HepG2 (cell line): ENCODE results near the gene VARS1. TPM values are rescaled to one million over a fixed set of nuclear protein-coding genes. Genes with fewer than 3 reads are reported as not detected.
A peak's percentile ranks its signal among the peaks of the same experiment; 100 is the strongest.

Experiments
- AHR ChIP-seq: IDR thresholded peaks from 2 replicates; pipeline ENCODE4 v1.6.1; 2018; ENCODE audit warnings: missing genetic modification reagents, missing compliant biosample characterization
- BCL6 ChIP-seq: IDR thresholded peaks from 2 replicates; pipeline ENCODE4 v1.6.1; 2016; ENCODE audit warnings: missing genetic modification reagents, missing compliant biosample characterization
- FOXA1 ChIP-seq, 2 experiments: fragments of 450-650 bp in 1 of 2; sonication (generic) in 1 of 2; formaldehyde crosslinking in 1 of 2; IDR thresholded peaks; 2 replicates each; pipeline versions ENCODE4 v1.4.0 to v1.6.1; 2016 to 2020; ENCODE audit warnings: missing genetic modification reagents in 1 of 2
- HIC2 ChIP-seq: sonication (generic); formaldehyde crosslinking; IDR thresholded peaks from 2 replicates; pipeline ENCODE4 v1.9.0; 2022; ENCODE audit warnings: low read depth, missing genetic modification reagents
- HNRNPLL ChIP-seq: fragments of 200-400 bp; formaldehyde crosslinking; IDR thresholded peaks from 2 replicates; pipeline ENCODE4 v1.6.1; 2017; ENCODE audit warnings: mild to moderate bottlenecking, low read depth, low read length; ENCODE audit not compliant: poor library complexity, severe bottlenecking
- JUNB ChIP-seq: sonication (generic); formaldehyde crosslinking; IDR thresholded peaks from 2 replicates; pipeline ENCODE4 v1.8.0; 2022; ENCODE audit warnings: missing genetic modification reagents, mild to moderate bottlenecking, borderline replicate concordance
- KAT7 ChIP-seq: IDR thresholded peaks from 2 replicates; pipeline ENCODE4 v1.6.1; 2018; ENCODE audit warnings: borderline replicate concordance, missing compliant biosample characterization
- PAWR ChIP-seq: sonication (generic); formaldehyde crosslinking; IDR thresholded peaks from 2 replicates; pipeline ENCODE4 v1.4.0; 2020; ENCODE audit warnings: missing genetic modification reagents, mild to moderate bottlenecking, borderline replicate concordance
- RFX5 ChIP-seq: IDR thresholded peaks from 2 replicates; pipeline ENCODE4 v1.6.1; 2011; ENCODE audit warnings: low read depth, low read length, improper control_type of control experiment
- SP1 ChIP-seq, 2 experiments: fragments of 450-650 bp in 1 of 2; sonication (generic) in 1 of 2; formaldehyde crosslinking in 1 of 2; IDR thresholded peaks; 2 replicates each; pipeline versions ENCODE4 v1.4.0 to v1.6.1; 2016 to 2020; ENCODE audit warnings: missing genetic modification reagents in 1 of 2
- ZBTB38 ChIP-seq: sonication (generic); formaldehyde crosslinking; IDR thresholded peaks from 2 replicates; pipeline ENCODE4 v1.5.1; 2020; ENCODE audit warnings: mild to moderate bottlenecking, missing genetic modification reagents
- ZFX ChIP-seq: sonication (generic); formaldehyde crosslinking; IDR thresholded peaks from 2 replicates; pipeline ENCODE4 v1.4.0; 2020; ENCODE audit warnings: mild to moderate bottlenecking, low read depth, missing genetic modification reagents, moderate library complexity
- ZNF335 ChIP-seq: sonication (generic); formaldehyde crosslinking; IDR thresholded peaks from 2 replicates; pipeline ENCODE4 v1.4.0; 2020; ENCODE audit warnings: missing genetic modification reagents
- ZNF580 ChIP-seq: IDR thresholded peaks from 2 replicates; pipeline ENCODE4 v1.6.1; 2016; ENCODE audit warnings: low read depth, borderline replicate concordance
- ZNF761 ChIP-seq: sonication (generic); formaldehyde crosslinking; conservative IDR thresholded peaks from 2 replicates; pipeline ENCODE4 v1.4.0; 2020; ENCODE audit warnings: mild to moderate bottlenecking, missing genetic modification reagents
- ZSCAN22 ChIP-seq: sonication (generic); formaldehyde crosslinking; IDR thresholded peaks from 2 replicates; pipeline ENCODE4 v1.4.0; 2020; ENCODE audit warnings: mild to moderate bottlenecking, missing genetic modification reagents
- polyA plus RNA-seq, 8 experiments: library from polyadenylated mRNA; depleted of rRNA in 3 of 8; stranded (reverse) in 7 of 8; unstranded in 1 of 8; fragments of >200 nt; fragmentation: Illumina TruSeq in 4 of 8; extraction: Trizol in 4 of 8; gene quantifications; 2 replicates each; pipeline versions ENCODE4 v1.2.1 to v1.2.3, GENCODE V29; 2011 to 2016; ENCODE audit warnings: low read depth in 4 of 8, missing spikeins in 1 of 8, mixed read lengths in 1 of 8; ENCODE audit not compliant: insufficient read depth in 1 of 8
- total RNA-seq, 5 experiments: library from RNA; depleted of rRNA; stranded (reverse); fragments of >200 nt; fragmentation: Illumina TruSeq; extraction: Trizol; gene quantifications; 2 replicates each; pipeline ENCODE4 v1.2.3, GENCODE V29; 2016; ENCODE audit warnings: low read depth in 1 of 5
- TF ChIP-seq, protein P1 (sequence below): sonication (generic); formaldehyde crosslinking; IDR thresholded peaks from 2 replicates; pipeline ENCODE4 v1.4.0; 2020; ENCODE audit warnings: missing genetic modification reagents, borderline replicate concordance
- TF ChIP-seq, protein P2 (sequence below): sonication (generic); formaldehyde crosslinking; IDR thresholded peaks from 2 replicates; pipeline ENCODE4 v1.9.0; 2021; ENCODE audit warnings: missing genetic modification reagents, borderline replicate concordance
- TF ChIP-seq, protein P3 (sequence below): sonication (generic); formaldehyde crosslinking; IDR thresholded peaks from 2 replicates; pipeline ENCODE4 v1.5.1; 2020; ENCODE audit warnings: mild to moderate bottlenecking, moderate library complexity, missing genetic modification reagents

VARS1 gene
- total and polyA plus RNA-seq, 2 of the 13 experiments (the other 11 are each of a cell fraction or from before 2014, with no cell fraction given) = 14.7 to 56.1 TPM

- TF ChIP-seq ZFX = peak; percentile 26; the same call in 1 of the 2 replicates
- TF ChIP-seq ZNF335 = peak; percentile 46; the same call in 1 of the 2 replicates
- no peak for TF ChIP-seq ZSCAN22 (CRISPR knock-in tag)
- TF ChIP-seq, protein P1, sequence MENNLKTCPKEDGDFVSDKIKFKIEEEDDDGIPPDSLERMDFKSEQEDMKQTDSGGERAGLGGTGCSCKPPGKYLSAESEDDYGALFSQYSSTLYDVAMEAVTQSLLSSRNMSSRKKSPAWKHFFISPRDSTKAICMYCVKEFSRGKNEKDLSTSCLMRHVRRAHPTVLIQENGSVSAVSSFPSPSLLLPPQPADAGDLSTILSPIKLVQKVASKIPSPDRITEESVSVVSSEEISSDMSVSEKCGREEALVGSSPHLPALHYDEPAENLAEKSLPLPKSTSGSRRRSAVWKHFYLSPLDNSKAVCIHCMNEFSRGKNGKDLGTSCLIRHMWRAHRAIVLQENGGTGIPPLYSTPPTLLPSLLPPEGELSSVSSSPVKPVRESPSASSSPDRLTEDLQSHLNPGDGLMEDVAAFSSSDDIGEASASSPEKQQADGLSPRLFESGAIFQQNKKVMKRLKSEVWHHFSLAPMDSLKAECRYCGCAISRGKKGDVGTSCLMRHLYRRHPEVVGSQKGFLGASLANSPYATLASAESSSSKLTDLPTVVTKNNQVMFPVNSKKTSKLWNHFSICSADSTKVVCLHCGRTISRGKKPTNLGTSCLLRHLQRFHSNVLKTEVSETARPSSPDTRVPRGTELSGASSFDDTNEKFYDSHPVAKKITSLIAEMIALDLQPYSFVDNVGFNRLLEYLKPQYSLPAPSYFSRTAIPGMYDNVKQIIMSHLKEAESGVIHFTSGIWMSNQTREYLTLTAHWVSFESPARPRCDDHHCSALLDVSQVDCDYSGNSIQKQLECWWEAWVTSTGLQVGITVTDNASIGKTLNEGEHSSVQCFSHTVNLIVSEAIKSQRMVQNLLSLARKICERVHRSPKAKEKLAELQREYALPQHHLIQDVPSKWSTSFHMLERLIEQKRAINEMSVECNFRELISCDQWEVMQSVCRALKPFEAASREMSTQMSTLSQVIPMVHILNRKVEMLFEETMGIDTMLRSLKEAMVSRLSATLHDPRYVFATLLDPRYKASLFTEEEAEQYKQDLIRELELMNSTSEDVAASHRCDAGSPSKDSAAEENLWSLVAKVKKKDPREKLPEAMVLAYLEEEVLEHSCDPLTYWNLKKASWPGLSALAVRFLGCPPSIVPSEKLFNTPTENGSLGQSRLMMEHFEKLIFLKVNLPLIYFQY (CRISPR knock-in tag) = peak; percentile 44; the same call in 1 of the 2 replicates
- TF ChIP-seq ZBTB38 (CRISPR knock-in tag) = peak; percentile 61; the same call in 1 of the 2 replicates
- TF ChIP-seq FOXA1 (IDR thresholded peaks at IDR 0.05) = no peak
- TF ChIP-seq FOXA1 (CRISPR knock-in tag; IDR thresholded peaks at IDR 0.05) = no peak
- no peak for TF ChIP-seq SP1 (IDR thresholded peaks at IDR 0.05)
- no peak for TF ChIP-seq SP1 (CRISPR knock-in tag; IDR thresholded peaks at IDR 0.05)
- TF ChIP-seq, protein P2, sequence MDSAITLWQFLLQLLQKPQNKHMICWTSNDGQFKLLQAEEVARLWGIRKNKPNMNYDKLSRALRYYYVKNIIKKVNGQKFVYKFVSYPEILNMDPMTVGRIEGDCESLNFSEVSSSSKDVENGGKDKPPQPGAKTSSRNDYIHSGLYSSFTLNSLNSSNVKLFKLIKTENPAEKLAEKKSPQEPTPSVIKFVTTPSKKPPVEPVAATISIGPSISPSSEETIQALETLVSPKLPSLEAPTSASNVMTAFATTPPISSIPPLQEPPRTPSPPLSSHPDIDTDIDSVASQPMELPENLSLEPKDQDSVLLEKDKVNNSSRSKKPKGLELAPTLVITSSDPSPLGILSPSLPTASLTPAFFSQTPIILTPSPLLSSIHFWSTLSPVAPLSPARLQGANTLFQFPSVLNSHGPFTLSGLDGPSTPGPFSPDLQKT (CRISPR knock-in tag) = no peak
- 0 out of 2 replicates have a peak, but pooled peaks have one; percentile 21 for TF ChIP-seq ZNF761 (CRISPR knock-in tag)
- TF ChIP-seq ZNF580 = 0 out of 2 replicates have a peak, but pooled peaks have one; percentile 15
- TF ChIP-seq, protein P3, sequence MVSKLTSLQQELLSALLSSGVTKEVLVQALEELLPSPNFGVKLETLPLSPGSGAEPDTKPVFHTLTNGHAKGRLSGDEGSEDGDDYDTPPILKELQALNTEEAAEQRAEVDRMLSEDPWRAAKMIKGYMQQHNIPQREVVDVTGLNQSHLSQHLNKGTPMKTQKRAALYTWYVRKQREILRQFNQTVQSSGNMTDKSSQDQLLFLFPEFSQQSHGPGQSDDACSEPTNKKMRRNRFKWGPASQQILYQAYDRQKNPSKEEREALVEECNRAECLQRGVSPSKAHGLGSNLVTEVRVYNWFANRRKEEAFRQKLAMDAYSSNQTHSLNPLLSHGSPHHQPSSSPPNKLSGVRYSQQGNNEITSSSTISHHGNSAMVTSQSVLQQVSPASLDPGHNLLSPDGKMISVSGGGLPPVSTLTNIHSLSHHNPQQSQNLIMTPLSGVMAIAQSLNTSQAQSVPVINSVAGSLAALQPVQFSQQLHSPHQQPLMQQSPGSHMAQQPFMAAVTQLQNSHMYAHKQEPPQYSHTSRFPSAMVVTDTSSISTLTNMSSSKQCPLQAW = peak; percentile 16; the same call in 1 of the 2 replicates
- TF ChIP-seq HIC2 (CRISPR knock-in tag) = peak; percentile 76
- TF ChIP-seq BCL6 = peak; percentile 97
- TF ChIP-seq HNRNPLL = peak; percentile 18
- TF ChIP-seq JUNB (CRISPR knock-in tag) = no peak
- TF ChIP-seq PAWR = no peak
- no peak for TF ChIP-seq AHR (CRISPR knock-in tag)
- TF ChIP-seq RFX5 = no peak
- TF ChIP-seq KAT7 (CRISPR knock-in tag) = no peak
Observed at GRCh38 chr6:31775633-31776484, 19.7 kb downstream of the VARS1 start (continued).
